AG08396 (cell line): ENCODE data around the gene EPX.
"Not testable (repeated sequence)": the region's sequence is repeated elsewhere in the genome, so short reads cannot be mapped to it uniquely, and the experiment has no call there.

Source experiments
- DNase-seq: peaks from one replicate; pipeline ENCODE4 v3.0.0; 2012; ENCODE audit warnings: low spot score, mixed read lengths

Gene EPX, protein sequence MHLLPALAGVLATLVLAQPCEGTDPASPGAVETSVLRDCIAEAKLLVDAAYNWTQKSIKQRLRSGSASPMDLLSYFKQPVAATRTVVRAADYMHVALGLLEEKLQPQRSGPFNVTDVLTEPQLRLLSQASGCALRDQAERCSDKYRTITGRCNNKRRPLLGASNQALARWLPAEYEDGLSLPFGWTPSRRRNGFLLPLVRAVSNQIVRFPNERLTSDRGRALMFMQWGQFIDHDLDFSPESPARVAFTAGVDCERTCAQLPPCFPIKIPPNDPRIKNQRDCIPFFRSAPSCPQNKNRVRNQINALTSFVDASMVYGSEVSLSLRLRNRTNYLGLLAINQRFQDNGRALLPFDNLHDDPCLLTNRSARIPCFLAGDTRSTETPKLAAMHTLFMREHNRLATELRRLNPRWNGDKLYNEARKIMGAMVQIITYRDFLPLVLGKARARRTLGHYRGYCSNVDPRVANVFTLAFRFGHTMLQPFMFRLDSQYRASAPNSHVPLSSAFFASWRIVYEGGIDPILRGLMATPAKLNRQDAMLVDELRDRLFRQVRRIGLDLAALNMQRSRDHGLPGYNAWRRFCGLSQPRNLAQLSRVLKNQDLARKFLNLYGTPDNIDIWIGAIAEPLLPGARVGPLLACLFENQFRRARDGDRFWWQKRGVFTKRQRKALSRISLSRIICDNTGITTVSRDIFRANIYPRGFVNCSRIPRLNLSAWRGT

DNA sequence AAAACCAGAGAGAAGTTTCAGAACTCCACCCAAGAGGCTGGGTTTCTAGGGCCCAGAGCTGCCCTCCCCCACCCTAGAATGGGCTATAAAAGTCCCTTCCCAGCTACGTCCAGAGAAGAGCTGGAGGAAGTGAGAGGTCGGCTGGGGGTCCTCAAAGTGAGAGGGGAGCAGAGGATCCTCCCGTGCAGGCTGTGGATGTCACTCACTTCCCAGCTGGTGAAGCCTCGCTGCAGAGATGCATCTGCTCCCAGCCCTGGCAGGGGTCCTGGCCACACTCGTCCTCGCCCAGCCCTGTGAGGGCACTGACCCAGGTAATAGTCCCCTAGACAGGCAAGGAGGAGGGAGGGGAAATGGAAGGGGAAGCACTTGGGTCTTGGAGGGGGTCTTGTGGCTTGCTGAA, at the start of gene EPX:
Gene EPX (plus strand): TSS at position 115 of the 400 bp plus-strand sequence. CDS start 121 bp downstream, at position 236.
- no peak for DNase-seq

DNA sequence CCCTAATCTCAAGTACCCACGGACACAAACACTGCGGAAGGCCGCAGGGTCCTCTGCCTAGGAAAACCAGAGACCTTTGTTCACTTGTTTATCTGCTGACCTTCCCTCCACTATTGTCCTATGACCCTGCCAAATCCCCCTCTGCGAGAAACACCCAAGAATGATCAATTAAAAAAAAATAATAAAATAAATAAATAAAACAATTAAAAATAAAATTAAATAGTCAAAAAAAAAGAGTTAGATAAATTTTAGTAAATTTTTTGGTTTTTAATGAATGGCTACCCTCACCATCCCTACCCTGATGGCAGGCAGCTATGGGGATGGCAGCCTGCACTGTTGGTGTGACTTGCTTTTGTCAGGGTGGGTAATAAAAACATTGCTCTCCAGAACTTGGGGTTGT, 49.2 kb upstream of the EPX start:
- not testable (repeated sequence) for DNase-seq

DNA sequence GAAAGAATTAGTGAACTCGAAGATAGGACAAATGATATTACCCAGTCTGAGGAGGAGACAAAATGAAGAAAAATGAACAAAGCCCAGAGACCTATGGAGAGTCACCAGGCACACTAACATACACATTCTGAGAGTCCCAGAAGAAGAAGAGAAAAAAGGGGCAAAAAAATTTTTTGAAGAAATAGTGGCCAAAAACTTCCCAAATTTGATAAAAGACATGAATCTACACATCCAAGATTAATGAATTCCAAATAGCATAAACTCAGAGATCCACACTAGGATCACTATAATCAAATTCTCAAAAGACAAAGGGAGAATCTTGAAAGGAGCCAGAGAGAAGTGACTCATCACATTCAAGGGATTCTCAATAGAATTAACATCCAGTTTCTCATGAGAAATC, 47.7 kb upstream of the EPX start:
- no peak for DNase-seq

DNA sequence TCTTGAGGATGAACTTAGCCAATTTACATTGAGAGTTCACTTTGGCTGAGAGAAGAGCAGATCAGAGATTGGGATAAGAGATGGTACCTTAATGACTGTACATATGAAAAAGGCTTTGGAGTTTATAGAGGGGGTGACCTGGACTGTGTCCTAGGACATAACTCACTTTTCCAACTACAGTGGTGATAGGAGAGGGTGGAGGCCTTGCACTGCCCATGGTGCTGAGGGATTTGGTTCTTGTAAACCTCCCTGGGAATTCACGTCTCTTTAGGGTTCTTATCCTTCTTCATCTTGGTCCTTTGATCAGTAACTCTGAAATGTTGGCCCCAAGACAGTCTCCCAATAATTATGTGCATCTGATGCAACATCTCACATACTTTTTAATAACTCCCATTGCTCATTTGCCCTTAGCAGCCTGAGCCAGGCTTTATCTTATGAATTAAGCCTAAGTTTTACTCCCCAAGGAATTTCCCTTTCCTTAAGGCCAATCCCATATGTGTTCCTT, 44.5 kb upstream of the EPX start, which contains the start of gene OR4D1:
Gene OR4D1 (plus strand): TSS at position 455 of the 505 bp plus-strand sequence. CDS start 6,770 bp downstream, outside the sequence.
- no peak for DNase-seq

- DNase-seq: no peak
Measured at GRCh38 chr17:58148609-58149008, 43.9 kb upstream of the EPX start.

GRCh38 chr17:58150394-58150793, 42.1 kb upstream of the EPX start:
- no peak for DNase-seq

- no peak for DNase-seq
Measured at GRCh38 chr17:58153046-58153445, 39.5 kb upstream of the EPX start.

GRCh38 chr17:58153671-58154070, 38.9 kb upstream of the EPX start:
- DNase-seq: no peak

GRCh38 chr17:58156839-58157803, 35.4 kb upstream of the EPX start:
- DNase-seq: no peak

DNA sequence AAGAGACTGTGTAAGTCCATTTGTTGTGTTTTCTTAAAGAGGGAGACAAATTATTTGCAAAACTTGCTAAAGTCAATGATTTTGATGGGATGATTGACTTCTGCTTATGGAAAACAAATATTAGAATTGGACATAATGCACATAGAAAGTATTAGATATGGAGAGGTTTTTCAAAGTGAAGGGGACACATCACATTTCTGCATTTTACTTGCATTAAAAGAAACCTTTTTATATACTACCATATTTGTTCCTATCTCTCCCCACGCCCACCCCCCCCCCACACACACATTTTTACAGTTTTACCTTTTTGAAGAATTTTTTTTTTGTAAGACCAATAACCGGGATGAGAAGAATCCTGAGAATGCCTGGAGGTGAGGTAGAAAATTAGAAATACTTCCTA, 34.3 kb upstream of the EPX start:
- DNase-seq: no peak

DNA sequence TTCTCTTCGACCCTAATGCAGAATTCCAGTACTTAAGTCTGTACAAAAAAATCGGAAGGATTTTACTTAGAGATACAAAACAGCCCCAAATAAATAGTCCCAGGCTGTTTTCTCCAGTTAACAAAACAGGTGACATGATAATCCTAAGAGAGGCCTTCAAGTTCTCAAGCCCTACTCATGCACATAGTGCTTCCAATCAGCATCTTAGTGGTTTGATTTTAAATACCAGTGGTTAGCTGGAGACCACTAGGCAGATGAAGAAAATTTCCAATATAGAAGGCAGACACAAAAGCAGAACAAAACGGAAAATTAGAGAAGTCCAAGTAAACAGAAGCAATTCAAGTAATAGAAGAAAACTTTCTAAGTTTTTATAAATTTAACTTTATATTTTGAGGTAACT, 31.0 kb upstream of the EPX start:
- DNase-seq: no peak

- DNase-seq: no peak
Measured at GRCh38 chr17:58165981-58166380, 26.5 kb upstream of the EPX start.

DNA sequence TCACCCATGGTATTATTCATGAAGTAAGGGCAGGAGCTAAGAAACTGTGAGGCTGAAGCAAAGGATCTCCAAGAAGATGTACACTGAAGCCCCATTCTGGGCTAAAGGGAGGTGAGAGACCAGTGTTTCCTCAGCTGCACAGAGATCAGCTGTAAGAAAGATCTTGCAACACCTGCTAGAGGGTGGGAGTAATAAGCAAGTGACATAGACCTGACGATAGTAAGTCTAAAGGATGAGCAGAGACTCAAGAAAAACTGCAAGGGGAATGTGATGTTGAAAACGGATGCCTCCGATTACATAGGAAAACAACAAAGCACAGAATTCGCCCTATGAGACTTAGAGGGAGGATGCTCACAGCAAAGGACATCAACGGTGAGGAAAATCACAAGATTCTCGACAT, 25.8 kb upstream of the EPX start, which contains the start of gene OR4D2:
Gene OR4D2 (plus strand): TSS at position 301 of the 400 bp plus-strand sequence. CDS start 2,674 bp downstream, outside the sequence.
- DNase-seq: no peak

- DNase-seq: no peak
Measured at GRCh38 chr17:58170622-58171021, 21.9 kb upstream of the EPX start.

GRCh38 chr17:58172369-58173071, 20.0 kb upstream of the EPX start:
- DNase-seq: no peak

GRCh38 chr17:58174871-58175270, 17.7 kb upstream of the EPX start:
- no peak for DNase-seq

DNA sequence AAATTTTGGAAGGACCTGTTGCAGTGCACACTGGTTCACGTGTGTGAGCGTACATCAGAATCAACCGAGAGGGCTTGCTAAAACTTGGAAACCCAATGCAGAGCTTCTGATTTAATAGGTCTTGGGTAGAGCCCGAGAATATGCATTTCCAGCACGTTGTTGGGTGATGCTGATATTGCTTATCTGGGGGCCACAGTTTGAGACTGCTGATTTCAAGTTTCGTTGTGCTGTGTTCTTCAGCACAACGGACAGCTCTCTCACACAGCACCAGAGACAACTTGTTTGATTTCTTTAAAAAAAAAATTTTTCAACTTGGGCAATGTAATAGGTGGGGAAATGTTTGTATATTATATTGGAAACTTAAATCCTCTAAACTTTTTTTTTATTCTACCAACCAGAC, 16.3 kb upstream of the EPX start:
- DNase-seq: no peak

DNA sequence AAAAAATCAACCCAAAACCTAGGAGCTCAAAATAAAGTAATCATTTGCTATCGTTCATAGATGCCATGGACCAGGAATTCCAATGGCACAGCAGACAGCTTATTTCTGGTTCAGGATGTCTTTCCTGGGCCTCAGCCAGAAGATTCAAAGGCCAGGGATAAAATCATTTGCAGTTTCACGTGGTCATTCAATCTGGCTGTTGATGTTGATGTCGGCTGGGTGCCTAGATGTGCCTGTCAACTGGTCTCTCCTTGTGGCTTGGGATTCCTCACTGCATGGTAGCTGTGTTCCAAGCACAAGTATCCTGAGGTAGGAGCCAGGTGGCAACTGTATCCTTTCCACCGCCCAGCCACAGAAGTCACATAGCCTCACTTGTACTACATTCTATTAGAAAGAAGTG, 10.7 kb upstream of the EPX start:
- DNase-seq: no peak

DNA sequence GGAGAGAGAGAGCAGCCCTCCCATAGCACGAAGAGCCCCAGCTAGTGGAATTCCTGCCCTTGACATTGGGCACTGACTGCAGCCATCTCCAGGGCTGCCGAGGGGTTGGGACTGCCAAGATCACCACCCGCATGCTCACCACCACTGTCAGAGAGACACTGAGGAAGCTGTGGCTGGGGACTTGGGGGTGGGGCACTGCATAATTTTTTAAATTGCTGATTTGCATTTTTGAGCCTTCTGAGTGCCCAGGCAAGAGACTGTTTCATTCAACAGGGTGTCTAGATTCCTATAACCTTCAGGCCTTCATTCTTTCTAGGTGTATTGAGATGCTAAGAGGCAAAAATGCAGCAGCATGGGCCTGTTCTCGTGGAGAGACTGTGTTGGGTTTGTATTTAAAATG, 9.0 kb upstream of the EPX start:
- no peak for DNase-seq

DNA sequence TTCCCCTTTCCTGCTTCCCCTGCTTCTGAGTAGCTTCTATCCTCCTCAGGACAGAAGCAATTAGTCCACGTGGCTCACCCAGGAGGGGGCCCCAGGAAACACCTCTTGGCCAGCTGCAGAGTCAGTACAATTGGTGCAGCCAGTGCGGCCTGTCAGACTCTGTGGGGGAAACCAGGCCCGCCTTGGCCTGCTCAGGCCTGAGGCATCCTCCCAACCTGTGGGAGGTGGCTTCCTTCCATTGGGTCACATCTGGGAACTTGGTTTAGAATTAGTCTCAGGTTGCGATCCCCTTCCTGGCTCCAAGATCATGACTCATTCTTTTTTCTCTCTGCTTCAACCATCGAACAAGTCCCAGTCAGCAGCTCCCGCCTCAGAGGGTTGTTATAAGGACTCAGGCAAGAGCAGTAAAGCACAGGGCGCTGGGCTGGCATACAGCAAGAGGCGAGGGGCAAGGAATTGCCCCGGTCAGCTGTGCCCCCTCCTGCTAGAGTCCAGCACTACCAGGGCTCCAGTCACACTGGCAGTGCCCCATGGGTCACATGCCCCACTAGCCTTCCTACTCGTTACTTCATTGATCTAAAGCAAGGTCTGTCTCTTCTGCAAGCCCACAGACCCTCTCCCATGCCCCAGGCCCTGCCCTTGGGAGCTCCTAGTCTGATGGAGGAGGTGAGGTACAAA, 8.1 kb upstream of the EPX start:
- DNase-seq: no peak
